OCI-LY3 (cell line): Measurements from ENCODE around the gene MS4A7.
A peak's percentile ranks its signal among the peaks of the same experiment; 100 is the strongest.

Source experiments
- H2AFZ ChIP-seq: fragments of 200-600, 300-600 bp; shearing (Covaris generic); 2 replicates; pipeline ENCODE4 v1.6.0; 2014; ENCODE audit warnings: antibody characterized with exemption, low read depth, low read length
- H3K27ac ChIP-seq: fragments of 200-600, 300-600 bp; sonication (generic); 2 replicates; pipeline ENCODE4 v1.5.1; 2014; ENCODE audit warnings: mild to moderate bottlenecking, low read length, moderate library complexity, mixed read lengths
- H3K27me3 ChIP-seq: fragments of 200-600, 300-600 bp; sonication (generic); 2 replicates; pipeline ENCODE4 v1.6.1; 2014; ENCODE audit warnings: low read depth, low read length, mixed read lengths
- H3K36me3 ChIP-seq: fragments of 200-600, 300-600 bp; sonication (generic); replicated peaks from 2 replicates; pipeline ENCODE3; 2014; ENCODE audit warnings: low read depth, low read length, mixed read lengths
- H3K4me1 ChIP-seq: fragments of 300-600, 200-600 bp; sonication (generic); 2 replicates; pipeline ENCODE4 v1.6.1; 2014; ENCODE audit warnings: low read length, mixed read lengths
- H3K4me2 ChIP-seq: fragments of 200-600, 300-600 bp; sonication (generic); 2 replicates; pipeline ENCODE4 v1.6.1; 2014; ENCODE audit warnings: low read length, mixed read lengths
- H3K4me3 ChIP-seq: fragments of 300-600, 200-600 bp; sonication (generic); 2 replicates; pipeline ENCODE4 v1.5.1; 2014; ENCODE audit warnings: antibody characterized with exemption, mild to moderate bottlenecking, low read length, moderate library complexity
- H3K79me2 ChIP-seq: fragments of 300-600, 200-600 bp; shearing (Covaris generic); 2 replicates; pipeline ENCODE4 v1.6.1; 2014; ENCODE audit warnings: mild to moderate bottlenecking, low read length, mixed read lengths
- H3K9ac ChIP-seq: fragments of 300-600, 200-600 bp; shearing (Covaris generic); 2 replicates; pipeline ENCODE4 v1.6.0; 2014; ENCODE audit warnings: mild to moderate bottlenecking, low read length, moderate library complexity
- H3K9me3 ChIP-seq: fragments of 200-600, 300-600 bp; shearing (Covaris generic); 2 replicates; pipeline ENCODE4 v1.6.1; 2014; ENCODE audit warnings: low read length, mixed read lengths; ENCODE audit not compliant: insufficient read depth
- H4K20me1 ChIP-seq: fragments of 200-600, 300-600 bp; sonication (generic); 2 replicates; pipeline ENCODE4 v1.6.1; 2016; ENCODE audit warnings: low read length, mixed read lengths; ENCODE audit not compliant: insufficient read depth
- CTCF ChIP-seq: fragments of 200-600, 300-600 bp; sonication (generic); IDR thresholded peaks from 2 replicates; pipeline ENCODE4 v1.5.1; 2014; ENCODE audit warnings: antibody characterized with exemption, low read length, low read depth
- EZH2phosphoT487 ChIP-seq: fragments of 200-600 bp; shearing (Covaris generic); IDR thresholded peaks from 2 replicates; pipeline ENCODE4 v1.6.1; 2018; ENCODE audit warnings: antibody characterized with exemption, mixed run types, low read depth

The MS4A7 gene

GRCh38 chr11:60338053-60338452 lies 40.3 kb upstream of the MS4A7 start:
- Histone ChIP-seq H3K79me2 (no peaks in the 10 kb centered on the region), H3K27me3 (no peaks in the 10 kb centered on the region), H3K9ac (peak overlapping the region; percentile 38), H3K4me2 (peak overlapping the region; percentile 70), H3K36me3 (no peaks in the 10 kb centered on the region), H3K27ac (peak overlapping the region; percentile 67), H2AFZ (0 out of 2 replicates have a peak overlapping the region, but pooled peaks have one; percentile 6), H3K4me3 (peak overlapping the region; percentile 46), H3K9me3 (no peaks in the 10 kb centered on the region), H3K4me1 (peaks cover 62% of the 10 kb centered on the region), H4K20me1 (no peaks in the 10 kb centered on the region)
- TF ChIP-seq EZH2phosphoT487 = no peak
- no peak for TF ChIP-seq CTCF

GRCh38 chr11:60339356-60339755 lies 39.0 kb upstream of the MS4A7 start:
- peak overlapping the region; percentile 15 for H3K4me2 ChIP-seq
- H4K20me1 ChIP-seq = no peaks in the 10 kb centered on the region
- H3K27me3 ChIP-seq = no peaks in the 10 kb centered on the region
- no peak overlapping the region for H3K27ac ChIP-seq
- H3K4me3 ChIP-seq = no peak overlapping the region
- H2AFZ ChIP-seq = 0 out of 2 replicates have a peak overlapping the region, but pooled peaks have one; percentile 2
- TF ChIP-seq CTCF (no peak), EZH2phosphoT487 (no peak)
- H3K9ac ChIP-seq = no peak overlapping the region
- no peaks in the 10 kb centered on the region for H3K36me3 ChIP-seq
- H3K4me1 ChIP-seq = peaks cover 52% of the 10 kb centered on the region
- no peaks in the 10 kb centered on the region for H3K79me2 ChIP-seq
- H3K9me3 ChIP-seq = no peaks in the 10 kb centered on the region

- Histone ChIP-seq H3K4me3 (no peak overlapping the region), H4K20me1 (no peaks in the 10 kb centered on the region), H3K4me2 (no peak overlapping the region), H3K27ac (no peak overlapping the region), H3K9me3 (no peaks in the 10 kb centered on the region), H3K79me2 (no peaks in the 10 kb centered on the region), H3K4me1 (peaks cover 49% of the 10 kb centered on the region), H3K27me3 (no peaks in the 10 kb centered on the region; the same call in 1 of the 2 replicates), H2AFZ (no peak overlapping the region), H3K9ac (no peak overlapping the region), H3K36me3 (no peaks in the 10 kb centered on the region)
- TF ChIP-seq CTCF (peak; percentile 71), EZH2phosphoT487 (no peak)
These were observed 35.1 kb upstream of the MS4A7 start for GRCh38 chr11:60343094-60343704.

- Histone ChIP-seq H3K4me1 (peaks cover 42% of the 10 kb centered on the region), H2AFZ (no peak overlapping the region), H3K27me3 (no peaks in the 10 kb centered on the region; the same call in 1 of the 2 replicates), H3K36me3 (no peaks in the 10 kb centered on the region), H4K20me1 (no peaks in the 10 kb centered on the region), H3K9ac (no peak overlapping the region), H3K79me2 (no peaks in the 10 kb centered on the region), H3K4me2 (no peak overlapping the region), H3K9me3 (no peaks in the 10 kb centered on the region), H3K4me3 (no peak overlapping the region), H3K27ac (no peak overlapping the region)
- TF ChIP-seq EZH2phosphoT487 = no peak
- no peak for TF ChIP-seq CTCF
These were observed 34.2 kb upstream of the MS4A7 start for GRCh38 chr11:60344146-60344545.
